Activated CD8-positive, alpha-beta memory T cell treated with anti-CD3 and anti-CD28 coated beads, Interleukin-2, amount 10 ng/mL, durations not matched to agents 7 days and 5 days (primary cell): ENCODE results near the gene CHCHD3. TPM values are rescaled to one million over a fixed set of nuclear protein-coding genes. Genes with fewer than 3 reads are reported as not detected.
"Not testable (repeated sequence)": the region's sequence is repeated elsewhere in the genome, so short reads cannot be mapped to it uniquely, and the experiment has no call there.

Source experiments
- ATAC-seq: fragments of 150-1000 bp; cut with Tn5 transposase; one replicate; pipeline ENCODE4 v1.10.0; 2021; ENCODE audit warnings: moderate library complexity
- CTCF ChIA-PET: fragments of 350-600 bp; sonication (Branson Sonifier 250); formaldehyde crosslinking; loops from one replicate; lab custom pipeline; 2021; ENCODE audit warnings: antibody characterized with exemption; lab: Charles Lee
- DNase-seq: peaks from one replicate; pipeline ENCODE4 v3.0.0-alpha.2; 2020
- H3K27ac Mint-ChIP-seq: one replicate; pipeline ENCODE4 v1.8.0; 2021; ENCODE audit warnings: mild to moderate bottlenecking, mixed read lengths
- H3K27me3 Mint-ChIP-seq: one replicate; pipeline ENCODE4 v1.8.0; 2021; ENCODE audit warnings: mixed read lengths
- H3K36me3 Mint-ChIP-seq: one replicate; pipeline ENCODE4 v1.8.0; 2021; ENCODE audit warnings: mild to moderate bottlenecking, mixed read lengths
- H3K4me1 Mint-ChIP-seq: one replicate; pipeline ENCODE4 v1.8.0; 2021; ENCODE audit warnings: mixed read lengths
- H3K4me3 Mint-ChIP-seq: one replicate; pipeline ENCODE4 v1.8.0; 2021; ENCODE audit warnings: mild to moderate bottlenecking, moderate library complexity, mixed read lengths
- H3K9me3 Mint-ChIP-seq: one replicate; pipeline ENCODE4 v1.8.0; 2022; ENCODE audit warnings: low read depth, mixed read lengths
- total RNA-seq, 2 experiments: library from RNA; stranded (reverse); gene quantifications; one replicate each; pipeline ENCODE4 v1.2.3, GENCODE V29; 2021

CHCHD3 gene
- total RNA-seq, 2 experiments from 2014 or later: 49.5 to 56.7 TPM

DNA sequence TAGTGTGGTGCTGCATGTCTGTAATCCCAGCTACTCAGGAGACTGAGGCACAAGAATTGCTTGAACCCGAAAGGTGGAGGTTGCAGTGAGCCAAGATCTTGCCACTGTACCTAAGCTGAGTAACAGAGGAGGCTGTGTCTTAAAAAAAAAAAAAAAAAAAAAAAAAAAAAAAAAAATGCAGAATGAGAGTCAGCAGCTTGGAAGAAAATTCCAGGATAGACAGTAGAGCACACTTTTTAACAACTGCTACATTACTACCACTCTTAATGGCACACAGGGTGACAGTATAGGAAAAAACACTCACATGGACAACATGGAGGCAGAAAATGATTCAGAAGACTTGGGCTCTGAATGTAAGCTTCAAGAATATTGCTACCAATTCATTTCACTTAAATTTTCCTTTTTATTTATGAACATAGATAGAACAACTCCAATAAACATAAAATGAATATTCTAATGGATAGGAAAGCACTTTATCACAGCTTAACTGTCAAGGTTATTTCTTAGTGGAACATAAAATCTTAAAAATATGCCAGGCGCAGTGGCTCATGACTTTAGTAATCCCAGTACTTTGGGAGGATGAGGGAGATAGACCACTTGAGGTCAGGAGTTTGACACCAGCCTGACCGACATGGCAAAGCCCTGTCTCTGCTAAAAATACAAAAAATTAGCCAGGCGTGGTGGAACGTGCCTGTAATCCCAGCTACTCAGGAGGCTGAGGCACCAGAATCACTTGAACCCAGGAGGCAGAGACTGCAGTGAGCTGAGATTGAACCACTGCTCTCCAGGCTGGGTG lies 31.5 kb downstream of the CHCHD3 start:
- H3K27ac Mint-ChIP-seq: no peak overlapping the region
- ATAC-seq: no peak
- no peaks in the 10 kb centered on the region for H3K9me3 Mint-ChIP-seq
- no peak for DNase-seq
- H3K4me3 Mint-ChIP-seq: no peak overlapping the region
- H3K4me1 Mint-ChIP-seq: peaks cover 4% of the 10 kb centered on the region
- H3K36me3 Mint-ChIP-seq: peaks cover 6% of the 10 kb centered on the region
- H3K27me3 Mint-ChIP-seq: no peaks in the 10 kb centered on the region
- CTCF ChIA-PET: interaction anchor here (0.7 to 1.2 kb wide), 2 partner anchors 11 to 1278 kb away, joined by 3 read pairs; no protein-coding TSS in a partner anchor

DNA sequence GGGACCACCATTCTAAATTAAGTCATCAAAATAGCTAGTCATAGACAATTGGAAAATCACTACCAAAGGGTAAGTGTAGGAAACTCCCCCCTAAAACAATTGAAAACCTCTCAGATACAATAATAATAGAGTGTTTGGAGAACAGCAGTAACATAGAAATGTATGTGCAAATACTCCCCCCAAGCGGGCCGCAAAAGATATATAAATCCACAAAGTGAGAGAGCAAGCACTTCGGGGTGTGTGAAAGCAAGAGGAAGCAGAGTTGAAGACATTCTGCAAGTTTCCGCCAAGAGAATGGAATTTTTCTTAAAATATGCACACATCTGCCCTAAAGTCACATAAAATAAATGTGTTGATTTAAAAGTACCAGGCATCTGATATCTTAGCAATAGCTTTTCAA lies 33.3 kb downstream of the CHCHD3 start:
- Mint-ChIP-seq H3K4me1 (peaks cover 4% of the 10 kb centered on the region), H3K27me3 (no peaks in the 10 kb centered on the region), H3K36me3 (peaks cover 7% of the 10 kb centered on the region), H3K4me3 (no peak overlapping the region), H3K9me3 (no peaks in the 10 kb centered on the region), H3K27ac (no peak overlapping the region)
- CTCF ChIA-PET: no interaction called here
- ATAC-seq: no peak
- DNase-seq: no peak

DNA sequence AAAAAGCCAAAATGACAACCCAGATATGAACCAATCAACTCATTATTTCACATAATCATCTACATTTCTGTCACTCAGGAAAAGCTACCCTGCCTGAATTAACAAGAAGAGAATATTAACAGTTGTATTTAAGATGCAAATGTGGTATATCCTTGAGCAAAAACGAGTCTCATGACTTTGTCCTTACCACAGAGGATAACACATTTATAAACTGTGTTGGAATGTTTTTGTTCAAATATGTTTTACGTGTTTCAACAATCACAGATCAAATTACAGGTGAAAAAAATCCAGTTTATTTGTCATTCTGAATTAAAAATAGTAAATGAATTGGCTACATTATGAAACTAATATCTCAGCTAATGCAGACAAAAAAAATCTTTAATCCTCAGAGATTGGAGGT lies 34.6 kb downstream of the CHCHD3 start:
- no peaks in the 10 kb centered on the region for H3K4me1 Mint-ChIP-seq
- H3K27me3 Mint-ChIP-seq: no peaks in the 10 kb centered on the region
- no peaks in the 10 kb centered on the region for H3K9me3 Mint-ChIP-seq
- peaks cover 7% of the 10 kb centered on the region for H3K36me3 Mint-ChIP-seq
- H3K4me3 Mint-ChIP-seq: no peak overlapping the region
- H3K27ac Mint-ChIP-seq: no peak overlapping the region
- CTCF ChIA-PET: no interaction called here
- DNase-seq (no peak), ATAC-seq (no peak)

DNA sequence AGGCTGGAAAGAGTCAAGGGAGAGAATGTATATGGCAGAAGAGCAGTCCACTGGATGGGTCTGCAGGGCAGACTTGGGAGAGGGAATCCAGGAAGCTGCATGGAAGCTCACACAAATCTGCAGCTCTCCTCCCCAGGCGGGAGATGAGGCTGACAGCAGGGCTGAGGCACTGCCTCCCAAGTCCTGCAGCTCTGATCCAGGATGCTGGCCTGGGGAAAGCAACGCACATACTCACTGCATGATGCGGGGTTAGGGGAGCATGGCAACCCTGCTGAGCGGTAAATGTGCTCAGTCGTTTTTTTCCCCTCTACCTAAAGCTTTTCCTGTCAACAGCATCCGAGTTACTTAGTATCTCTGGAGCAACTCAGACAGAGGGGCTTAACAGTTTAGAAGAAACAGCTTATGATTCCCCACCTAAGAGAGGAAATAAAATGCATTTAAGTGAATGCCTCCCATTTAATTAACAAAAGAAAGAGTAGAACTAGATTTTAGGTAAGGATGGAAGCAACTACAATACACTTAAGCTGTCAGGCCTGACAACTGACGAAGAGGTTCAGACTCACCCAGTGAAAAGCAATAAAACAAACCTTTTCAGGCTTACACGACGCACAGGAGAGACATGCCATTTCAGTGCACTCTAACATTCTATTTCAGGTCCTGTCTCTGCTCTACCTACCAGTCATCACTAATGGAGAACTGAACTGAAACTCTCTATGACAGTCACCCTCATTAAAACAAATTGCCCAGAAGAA lies 37.0 kb downstream of the CHCHD3 start:
- H3K27ac Mint-ChIP-seq: no peak overlapping the region
- H3K9me3 Mint-ChIP-seq: no peaks in the 10 kb centered on the region
- DNase-seq: no peak
- CTCF ChIA-PET: no interaction called here
- no peak overlapping the region for H3K4me3 Mint-ChIP-seq
- H3K4me1 Mint-ChIP-seq: no peaks in the 10 kb centered on the region
- no peaks in the 10 kb centered on the region for H3K27me3 Mint-ChIP-seq
- no peak for ATAC-seq
- peaks cover 10% of the 10 kb centered on the region for H3K36me3 Mint-ChIP-seq

DNA sequence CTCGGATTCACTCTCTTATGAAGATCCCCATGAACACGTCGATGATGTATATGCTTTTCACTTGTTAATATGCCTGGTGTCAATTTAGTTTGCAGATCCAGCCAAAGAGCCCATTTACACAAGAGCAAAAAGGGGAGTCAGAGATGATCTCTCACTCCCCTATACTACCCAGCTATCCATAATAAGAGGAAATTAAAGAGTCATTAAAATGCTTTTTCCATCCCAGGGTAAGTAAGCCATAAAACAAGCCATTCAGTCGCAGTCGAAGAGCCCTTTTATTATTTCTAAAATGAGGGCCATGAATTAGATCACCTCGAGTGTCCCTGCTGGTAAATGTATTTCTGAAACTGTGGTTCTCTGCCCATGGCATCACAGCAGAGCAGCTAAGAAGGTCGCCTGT lies 41.2 kb downstream of the CHCHD3 start:
- DNase-seq (no peak), ATAC-seq (no peak)
- H3K27ac Mint-ChIP-seq: no peak overlapping the region
- CTCF ChIA-PET: interaction anchor here (1.3 kb wide), 1 partner anchor 18 kb away, joined by 3 read pairs; no protein-coding TSS in a partner anchor
- no peaks in the 10 kb centered on the region for H3K27me3 Mint-ChIP-seq
- H3K4me3 Mint-ChIP-seq: no peak overlapping the region
- peaks cover 8% of the 10 kb centered on the region for H3K36me3 Mint-ChIP-seq
- no peaks in the 10 kb centered on the region for H3K4me1 Mint-ChIP-seq
- no peaks in the 10 kb centered on the region for H3K9me3 Mint-ChIP-seq

DNA sequence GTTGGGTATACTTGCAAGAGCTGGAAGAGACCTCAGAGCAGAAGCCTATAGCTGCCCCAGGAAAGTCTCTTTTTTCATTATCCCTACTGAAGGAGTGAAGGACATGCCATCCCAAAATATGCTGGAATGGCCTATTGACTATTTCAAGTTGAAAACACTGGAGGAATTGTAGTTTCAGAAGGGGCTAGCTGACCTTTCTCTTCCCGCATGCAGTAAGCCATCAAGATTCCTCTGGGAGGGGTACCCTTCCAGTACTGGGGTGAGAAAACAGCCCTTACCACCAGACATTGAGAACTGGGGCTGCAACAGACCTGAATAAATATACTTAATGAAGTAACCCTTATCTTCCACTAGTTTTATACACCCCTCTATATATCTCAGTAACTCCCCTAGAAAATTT lies 41.7 kb downstream of the CHCHD3 start:
- Mint-ChIP-seq H3K27me3 (no peaks in the 10 kb centered on the region), H3K4me3 (no peak overlapping the region), H3K9me3 (no peaks in the 10 kb centered on the region), H3K36me3 (peaks cover 9% of the 10 kb centered on the region), H3K4me1 (no peaks in the 10 kb centered on the region), H3K27ac (no peak overlapping the region)
- ATAC-seq: no peak
- CTCF ChIA-PET: interaction anchor here (1.3 kb wide), 1 partner anchor 18 kb away, joined by 3 read pairs; no protein-coding TSS in a partner anchor
- DNase-seq: no peak

DNA sequence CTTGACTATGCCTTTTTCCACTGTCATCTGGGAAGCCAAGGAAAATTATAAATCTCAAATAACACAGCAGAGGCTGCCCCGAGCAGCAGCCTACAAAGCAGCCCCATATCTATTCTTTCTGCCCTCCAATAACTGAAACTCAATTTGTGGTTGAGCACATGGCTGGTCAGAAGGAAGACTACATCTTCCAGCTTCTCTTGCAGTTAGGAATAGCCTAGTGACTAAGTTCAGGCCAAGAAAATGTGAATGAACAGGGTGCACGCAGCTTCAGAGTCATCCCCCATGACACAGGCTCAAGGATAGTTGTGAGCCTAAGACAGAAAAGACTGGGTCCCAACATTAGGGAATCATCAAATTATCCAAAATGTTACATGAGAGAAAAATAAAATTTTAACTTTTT lies 42.3 kb downstream of the CHCHD3 start:
- Mint-ChIP-seq H3K9me3 (no peaks in the 10 kb centered on the region), H3K27me3 (no peaks in the 10 kb centered on the region), H3K4me3 (no peak overlapping the region), H3K36me3 (peaks cover 9% of the 10 kb centered on the region), H3K27ac (no peak overlapping the region), H3K4me1 (no peaks in the 10 kb centered on the region)
- CTCF ChIA-PET: interaction anchor here (1.3 kb wide), 1 partner anchor 19 kb away, joined by 3 read pairs; no protein-coding TSS in a partner anchor
- no peak for ATAC-seq
- no peak for DNase-seq

DNA sequence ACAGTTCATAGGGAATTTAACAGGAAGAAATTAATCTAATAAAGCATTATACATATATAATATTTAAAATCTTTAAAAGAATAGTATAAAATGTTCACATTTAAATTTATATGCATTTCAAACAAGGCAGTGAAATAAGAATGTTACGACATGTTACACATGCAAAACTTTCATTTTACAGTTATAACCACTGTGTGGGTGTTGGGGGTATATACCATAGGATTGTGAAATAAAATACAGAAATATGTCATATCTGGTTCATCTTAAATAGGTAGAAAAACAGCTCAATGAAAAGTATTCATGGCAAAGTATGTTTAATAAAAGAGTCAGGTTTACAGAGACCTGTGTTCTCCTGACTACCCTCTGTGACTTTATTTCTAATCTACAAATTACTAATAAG lies 45.6 kb downstream of the CHCHD3 start:
- H3K36me3 Mint-ChIP-seq: peaks cover 9% of the 10 kb centered on the region

DNA sequence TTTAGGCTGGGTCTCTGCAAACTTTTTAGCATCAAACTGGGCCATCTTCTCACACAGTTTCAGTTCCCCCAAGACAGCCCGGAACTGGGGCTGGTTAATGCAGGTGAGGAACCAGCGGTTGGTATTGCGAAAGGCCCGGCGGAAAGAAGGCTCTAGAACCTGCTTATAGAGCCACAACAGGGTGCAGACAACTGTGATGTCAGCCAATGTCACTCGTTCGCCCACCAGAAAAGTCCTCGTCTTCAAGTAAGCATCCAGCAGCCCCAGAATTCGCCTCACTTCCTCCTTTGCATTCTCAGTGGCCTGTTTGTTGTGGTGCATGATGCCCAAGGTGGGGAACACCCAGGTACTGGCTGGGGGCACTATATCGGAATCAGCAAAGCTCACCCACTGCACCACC lies 46.6 kb downstream of the CHCHD3 start:
- DNase-seq, H3K36me3 Mint-ChIP-seq, H3K27me3 Mint-ChIP-seq, ATAC-seq, H3K4me3 Mint-ChIP-seq, CTCF ChIA-PET, H3K9me3 Mint-ChIP-seq, H3K27ac Mint-ChIP-seq, H3K4me1 Mint-ChIP-seq: not testable (repeated sequence)

More for the DNA sequence above, 45.6 kb downstream of the CHCHD3 start:
- no peak overlapping the region for H3K4me3 Mint-ChIP-seq
- H3K27ac Mint-ChIP-seq: no peak overlapping the region
- DNase-seq: no peak
- ATAC-seq: no peak
- CTCF ChIA-PET: no interaction called here
- no peaks in the 10 kb centered on the region for H3K9me3 Mint-ChIP-seq
- no peaks in the 10 kb centered on the region for H3K27me3 Mint-ChIP-seq
- no peaks in the 10 kb centered on the region for H3K4me1 Mint-ChIP-seq

DNA sequence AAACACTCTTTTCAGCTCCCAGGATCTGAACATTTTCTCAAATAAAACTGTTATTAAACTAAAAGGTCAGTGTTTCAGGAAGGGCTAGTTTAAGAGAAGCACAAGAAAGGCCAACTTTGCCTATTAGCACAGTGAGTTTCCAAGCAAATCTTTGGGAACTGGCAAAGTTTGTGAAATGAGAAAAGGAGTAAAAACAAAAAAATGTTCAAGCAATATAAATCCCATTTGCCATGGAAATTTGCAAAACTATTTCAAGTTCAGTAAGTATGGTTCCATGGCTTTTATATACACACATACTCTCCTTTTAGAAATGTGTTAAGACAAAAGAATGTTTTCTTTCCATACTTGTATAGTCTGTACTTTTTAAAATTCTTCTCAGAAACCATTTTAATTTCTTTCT lies 51.5 kb downstream of the CHCHD3 start:
- no peak for DNase-seq

DNA sequence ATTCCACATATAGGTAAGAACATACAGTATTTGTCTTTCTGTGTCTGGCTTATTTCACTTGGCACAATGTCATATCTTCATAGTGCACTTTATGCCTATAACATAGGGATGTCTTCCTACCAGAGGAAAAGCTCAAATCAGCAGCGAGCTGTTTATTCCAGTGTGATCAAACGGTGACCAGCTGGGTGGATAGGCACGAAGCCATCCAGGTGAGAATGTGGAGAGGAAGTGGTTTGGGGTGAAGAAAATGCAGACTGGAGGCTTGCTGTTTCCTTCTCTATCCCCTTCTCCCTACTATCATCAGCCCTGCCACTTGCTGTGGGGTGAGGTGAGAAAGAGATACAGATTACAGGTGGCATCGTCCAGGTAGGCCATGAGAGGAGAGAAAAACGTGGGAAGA lies 52.4 kb downstream of the CHCHD3 start:
- Mint-ChIP-seq H3K27me3 (no peaks in the 10 kb centered on the region), H3K36me3 (peaks cover 8% of the 10 kb centered on the region), H3K9me3 (peaks cover 2% of the 10 kb centered on the region), H3K27ac (no peak overlapping the region), H3K4me3 (no peak overlapping the region), H3K4me1 (peaks cover 7% of the 10 kb centered on the region)
- CTCF ChIA-PET: interaction anchor here (0.7 kb wide), 1 partner anchor 590 kb away, joined by 3 read pairs; no protein-coding TSS in a partner anchor
- no peak for DNase-seq
- ATAC-seq: no peak

More for the DNA sequence above, 51.5 kb downstream of the CHCHD3 start:
- Mint-ChIP-seq H3K4me3 (no peak overlapping the region), H3K36me3 (peaks cover 9% of the 10 kb centered on the region), H3K9me3 (peaks cover 2% of the 10 kb centered on the region), H3K4me1 (peaks cover 7% of the 10 kb centered on the region), H3K27me3 (no peaks in the 10 kb centered on the region), H3K27ac (no peak overlapping the region)
- CTCF ChIA-PET: no interaction called here
- ATAC-seq: no peak

DNA sequence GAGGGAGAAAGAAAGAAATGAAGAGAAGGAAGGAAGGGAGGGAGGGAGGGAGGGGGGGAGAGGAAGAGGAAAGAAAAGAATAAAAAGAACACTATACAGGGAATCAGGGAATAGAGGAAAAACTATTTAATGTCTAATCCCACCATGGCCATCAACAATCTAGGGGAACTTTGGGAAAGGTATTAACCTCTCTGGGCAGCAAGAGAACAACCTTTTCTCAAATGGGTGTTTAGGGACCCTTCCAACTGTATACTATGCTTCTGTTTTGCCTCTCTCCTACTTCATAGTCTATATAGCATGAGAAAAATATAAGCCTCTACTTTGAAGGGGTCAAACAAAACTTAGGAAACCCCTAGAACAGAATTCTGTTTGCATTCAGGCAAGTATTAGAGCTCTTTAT lies 54.5 kb downstream of the CHCHD3 start:
- peaks cover 2% of the 10 kb centered on the region for H3K9me3 Mint-ChIP-seq
- DNase-seq: no peak
- no peaks in the 10 kb centered on the region for H3K27me3 Mint-ChIP-seq
- CTCF ChIA-PET: no interaction called here
- H3K4me1 Mint-ChIP-seq: peaks cover 7% of the 10 kb centered on the region
- no peak for ATAC-seq
- no peak overlapping the region for H3K27ac Mint-ChIP-seq
- H3K4me3 Mint-ChIP-seq: no peak overlapping the region
- peaks cover 14% of the 10 kb centered on the region for H3K36me3 Mint-ChIP-seq

DNA sequence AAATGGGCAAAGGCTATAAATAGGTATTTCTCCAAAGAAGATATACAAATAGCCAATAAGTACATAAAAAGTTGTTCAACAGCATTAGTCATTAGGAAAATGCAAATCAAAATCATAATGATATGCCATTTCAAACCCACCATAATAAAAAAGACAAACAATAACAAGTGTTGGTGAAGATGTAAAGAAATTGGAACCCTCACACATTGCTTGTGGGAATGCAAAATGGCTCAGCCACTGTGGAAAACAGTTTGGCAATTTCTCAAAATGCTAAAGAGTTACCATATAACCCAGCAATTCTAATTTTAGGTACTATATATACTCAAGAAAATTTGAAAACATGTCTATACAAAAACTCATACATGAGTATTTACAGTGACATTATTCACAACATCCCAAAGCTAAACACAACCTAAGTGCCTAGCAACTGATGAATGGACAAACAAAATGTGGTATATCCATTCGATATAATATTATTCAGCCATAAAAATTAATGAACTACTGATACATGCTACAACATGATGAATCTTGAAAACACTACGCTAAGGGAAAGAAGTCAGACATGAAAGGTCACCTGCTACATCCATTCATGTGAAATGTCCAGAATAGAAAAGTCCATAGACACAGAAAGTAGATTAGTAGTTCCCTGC lies 55.6 kb downstream of the CHCHD3 start:
- Mint-ChIP-seq H3K27ac (no peak overlapping the region), H3K9me3 (peaks cover 2% of the 10 kb centered on the region), H3K36me3 (peaks cover 19% of the 10 kb centered on the region), H3K4me3 (no peak overlapping the region), H3K27me3 (no peaks in the 10 kb centered on the region), H3K4me1 (peaks cover 7% of the 10 kb centered on the region)
- ATAC-seq (no peak), DNase-seq (no peak)
- CTCF ChIA-PET: no interaction called here
